HG03342 (cell line): ENCODE measurements around the gene BCAS3.

ENCODE experiments used
- ATAC-seq: cut with Tn5 transposase; IDR thresholded peaks from one replicate; pipeline ENCODE4 v1.9.1; 2021; ENCODE audit warnings: mild to moderate bottlenecking, moderate library complexity; ENCODE audit not compliant: unreplicated experiment

Gene BCAS3

GRCh38 chr17:61209106-61209439, 531.4 kb downstream of the BCAS3 start:
- no peak for ATAC-seq

DNA sequence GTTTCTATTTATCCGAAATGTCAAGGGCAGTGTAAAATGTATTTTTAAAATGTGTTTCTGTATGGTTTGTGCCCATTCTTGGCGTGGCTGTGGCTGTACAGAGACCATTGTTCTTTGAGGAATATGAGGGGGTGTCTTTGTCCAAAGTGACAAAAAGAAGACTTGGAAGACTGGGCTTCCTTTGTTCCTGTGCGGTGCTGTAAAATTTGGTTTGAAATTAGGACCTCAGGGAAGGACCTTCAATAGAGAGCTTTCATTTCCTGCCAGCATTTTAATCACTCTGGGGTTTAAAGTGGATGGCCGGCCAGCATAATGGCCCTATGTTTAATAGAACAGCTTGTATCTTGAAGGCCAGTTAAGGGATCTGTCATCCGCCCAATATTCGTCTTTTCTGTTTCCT, 531.9 kb downstream of the BCAS3 start:
- ATAC-seq = no peak

DNA sequence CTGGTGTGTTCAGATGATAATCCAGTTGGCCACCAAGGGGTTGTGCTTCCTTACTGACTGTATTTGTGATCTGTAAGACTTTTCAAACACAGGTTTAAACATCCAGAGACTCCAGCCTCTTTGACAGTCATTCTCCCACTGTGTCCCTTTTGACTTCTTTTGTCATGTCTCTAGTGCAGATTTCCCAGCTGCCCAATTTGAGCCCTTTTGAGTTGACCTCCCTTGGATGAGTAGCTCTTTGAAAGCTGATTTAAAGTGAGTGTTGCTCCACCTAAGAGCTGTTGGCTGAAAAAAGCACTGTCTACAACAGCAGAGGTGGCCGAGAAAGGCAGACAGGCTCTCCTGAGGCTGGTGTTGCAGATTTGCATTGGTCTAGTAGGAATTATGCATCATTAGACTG, 533.6 kb downstream of the BCAS3 start:
- no peak for ATAC-seq

DNA sequence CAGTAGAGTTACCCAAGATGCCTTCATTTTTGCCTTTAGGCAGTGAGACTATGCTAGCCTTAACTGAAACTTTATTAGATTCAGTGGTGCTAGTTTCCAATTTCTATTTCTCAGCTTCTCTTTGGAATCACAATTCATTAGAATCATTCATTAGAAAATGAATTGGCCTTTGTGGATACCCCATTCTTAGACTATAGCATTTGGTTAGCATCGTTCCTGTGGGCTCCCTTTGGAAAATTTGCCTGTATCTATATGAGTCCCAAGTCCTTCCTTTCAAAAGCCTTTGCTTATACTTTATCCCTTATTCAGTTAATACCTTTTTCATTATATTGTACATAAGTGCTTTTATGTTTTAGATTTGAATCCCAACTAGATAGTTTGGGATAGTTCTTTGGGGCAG, 535.0 kb downstream of the BCAS3 start:
- no peak for ATAC-seq

DNA sequence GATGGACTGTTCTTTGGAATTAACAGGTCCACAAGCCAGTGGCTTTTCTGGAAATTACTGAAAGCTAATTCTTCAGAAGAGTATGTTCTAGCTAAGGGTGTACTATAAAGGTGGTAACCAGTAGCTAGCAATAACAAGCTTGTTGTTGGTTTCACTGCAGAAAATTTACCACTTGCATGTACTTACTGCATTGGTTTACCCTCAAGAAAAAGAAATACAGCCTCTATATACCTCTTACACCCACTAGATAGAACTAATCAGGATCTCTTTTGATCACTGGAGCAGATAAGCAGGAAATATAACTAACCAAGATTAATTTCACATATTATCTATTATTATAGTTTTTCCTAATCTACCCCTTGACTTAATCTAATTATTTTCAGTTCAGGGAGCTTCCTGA, 537.1 kb downstream of the BCAS3 start:
- no peak for ATAC-seq

DNA sequence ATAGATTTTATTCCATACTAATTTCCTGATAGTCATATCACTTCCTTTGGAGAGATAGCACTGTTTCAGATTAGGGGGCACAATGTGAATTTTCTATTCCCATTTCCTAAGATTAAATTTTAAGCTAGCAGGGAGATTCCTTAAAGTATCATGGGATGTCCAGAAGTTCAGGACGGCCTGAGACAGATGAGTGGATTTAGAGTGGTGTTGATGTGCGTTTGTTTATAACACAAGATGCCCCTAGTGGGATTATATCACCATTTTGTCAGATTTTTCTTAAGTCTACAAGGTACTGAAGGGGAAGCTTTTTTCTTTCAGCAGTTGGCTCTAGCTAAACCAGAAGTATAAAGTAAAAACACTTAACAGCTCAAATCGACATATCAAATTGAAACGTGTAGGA, 538.4 kb downstream of the BCAS3 start:
- ATAC-seq = no peak

GRCh38 chr17:61217878-61218437, 540.3 kb downstream of the BCAS3 start:
- ATAC-seq = no peak

- no peak for ATAC-seq
Measured at GRCh38 chr17:61218438-61218837, 540.8 kb downstream of the BCAS3 start.

- no peak for ATAC-seq
Measured at GRCh38 chr17:61219460-61219859, 541.8 kb downstream of the BCAS3 start.

GRCh38 chr17:61221181-61221580, 543.5 kb downstream of the BCAS3 start:
- no peak for ATAC-seq

GRCh38 chr17:61221597-61222471, 544.2 kb downstream of the BCAS3 start:
- no peak for ATAC-seq

DNA sequence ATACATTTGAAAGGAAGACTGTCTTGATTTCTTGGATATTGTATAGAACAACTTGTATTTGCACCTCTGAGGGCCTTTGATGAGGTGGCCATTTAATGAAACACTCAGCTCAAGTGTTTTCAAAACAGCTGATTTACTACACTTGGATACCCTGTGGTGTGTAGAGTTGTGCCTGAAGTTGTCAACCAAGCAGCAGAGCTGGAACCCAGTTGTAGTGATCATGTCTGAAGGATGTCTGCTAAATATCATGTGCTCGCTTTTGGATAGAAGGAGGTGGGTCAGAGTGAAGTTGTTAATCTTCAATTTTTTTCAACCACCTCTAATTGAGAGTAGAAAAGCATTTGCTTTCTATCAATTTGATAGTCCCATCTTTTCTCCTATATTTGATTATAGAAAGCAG, 546.1 kb downstream of the BCAS3 start:
- ATAC-seq = no peak

DNA sequence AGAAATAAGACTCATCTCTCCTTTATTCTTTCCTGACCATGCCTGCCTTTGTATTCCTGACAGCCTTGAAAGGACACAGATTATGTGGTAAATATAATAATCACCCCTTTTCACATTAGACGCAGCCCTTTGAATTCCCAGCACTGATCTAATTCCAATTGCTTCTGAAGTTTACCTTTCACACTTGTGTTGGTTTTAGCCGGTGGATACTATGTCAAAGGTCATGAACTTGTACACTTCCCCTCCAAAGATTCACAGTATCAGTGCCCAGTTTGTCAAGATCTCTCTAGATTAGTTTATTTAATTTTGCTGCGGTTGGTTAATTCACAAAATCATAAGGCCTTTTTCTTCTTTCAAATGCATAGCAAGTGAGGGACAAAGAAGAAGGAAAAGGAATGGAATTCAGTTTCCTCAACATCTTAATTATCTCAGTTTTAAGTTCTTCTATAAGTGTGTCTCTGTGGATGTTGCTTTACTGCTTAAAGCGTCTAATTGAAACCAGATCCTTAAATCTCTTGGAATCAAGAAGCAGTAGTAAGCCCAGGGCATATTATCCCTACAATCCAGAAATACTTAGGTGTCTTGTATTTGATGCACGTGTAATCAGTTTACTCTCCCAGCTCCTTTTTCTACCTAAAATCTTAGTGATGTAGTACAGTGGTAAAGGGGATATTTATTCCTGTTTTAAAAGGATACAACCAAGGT, 547.7 kb downstream of the BCAS3 start:
- no peak for ATAC-seq

GRCh38 chr17:61227866-61228265, 550.2 kb downstream of the BCAS3 start:
- no peak for ATAC-seq

DNA sequence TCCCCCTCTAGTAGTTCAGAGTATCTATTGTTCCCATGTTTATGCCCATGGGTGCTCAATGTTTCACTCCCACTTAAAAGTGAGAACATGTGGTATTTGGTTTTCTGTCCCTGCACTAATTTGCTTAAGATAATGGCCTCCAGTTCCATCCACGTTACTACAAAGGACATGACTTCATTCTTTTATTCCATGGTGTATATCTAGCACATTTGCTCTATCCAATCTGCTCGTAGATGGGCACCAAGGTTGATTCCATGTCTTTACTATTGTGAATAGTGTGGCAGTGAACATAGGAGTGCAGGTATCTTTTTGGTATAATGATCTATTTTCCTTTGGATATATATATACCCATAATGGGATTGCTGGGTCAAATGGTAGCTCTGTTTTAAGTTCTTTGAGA, 552.8 kb downstream of the BCAS3 start:
- no peak for ATAC-seq

DNA sequence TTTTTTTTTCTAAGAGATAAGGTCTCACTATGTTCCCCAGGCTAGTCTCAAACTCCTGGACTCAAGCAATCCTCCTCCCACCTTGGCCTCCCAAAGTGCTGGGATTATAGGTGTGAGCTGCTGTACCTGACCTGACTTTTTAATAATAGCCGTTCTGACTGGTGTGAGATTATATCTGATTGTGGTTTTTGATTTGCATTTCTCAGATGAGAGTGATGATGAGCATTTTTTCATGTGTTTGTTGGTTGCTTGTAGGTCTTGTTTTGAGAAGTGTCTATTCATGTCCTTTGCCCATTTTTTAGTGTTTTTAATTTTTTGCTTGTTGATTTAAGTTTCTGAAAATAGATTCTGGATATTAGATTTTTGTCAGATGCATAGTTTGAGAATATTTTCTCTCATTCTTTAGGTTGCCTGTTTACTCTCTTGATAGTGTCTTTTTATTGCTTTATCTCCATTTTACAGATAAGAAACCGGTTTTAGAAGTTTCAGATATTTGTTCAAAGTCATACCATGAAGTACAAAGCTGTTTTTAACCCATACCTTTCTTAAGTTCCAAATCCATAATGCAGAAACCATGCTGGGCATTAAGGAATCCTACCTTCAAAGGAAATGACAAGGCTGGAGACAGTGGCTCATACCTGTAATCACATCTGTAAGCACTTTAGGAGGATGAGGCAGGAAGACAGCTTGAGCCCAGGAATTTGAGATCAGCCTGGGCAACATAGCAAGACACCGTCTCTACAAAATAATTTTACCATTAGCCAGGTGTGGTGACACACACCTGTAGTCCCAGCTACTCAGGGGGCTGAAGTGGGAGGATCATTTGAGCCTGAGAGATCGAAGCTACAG, 553.5 kb downstream of the BCAS3 start:
- ATAC-seq = no peak

GRCh38 chr17:61232871-61233270, 555.2 kb downstream of the BCAS3 start:
- ATAC-seq = no peak

- ATAC-seq = no peak
Measured at GRCh38 chr17:61233991-61234750, 556.5 kb downstream of the BCAS3 start.

GRCh38 chr17:61235001-61235826, 557.6 kb downstream of the BCAS3 start:
- no peak for ATAC-seq

GRCh38 chr17:61235827-61236197, 558.2 kb downstream of the BCAS3 start:
- ATAC-seq = no peak
